A549 treated with GW870086 at 1 μM for 4 hours (cell line): Measurements from ENCODE around the gene CLDN20. TPM values are rescaled to one million over a fixed set of nuclear protein-coding genes. Genes with fewer than 3 reads are reported as not detected.

Experiments used
- total RNA-seq: library from RNA; stranded (reverse); fragments of 200-300 nt; extraction: Qiagen RNA extraction; gene quantifications from 5 replicates; pipeline ENCODE4 v1.2.3, GENCODE V29; 2022; ENCODE audit warnings: low read depth

Gene CLDN20
- total RNA-seq, result not detected in 5 replicates

GRCh38 chr6:155263373-155264063 is at the start of gene CLDN20:
TSS of gene CLDN20 (plus strand) at chr6:155264013. CDS start at chr6:155275720, 11,707 bp downstream.

GRCh38 chr6:155314092-155314772 is 50.4 kb downstream of the CLDN20 start, which contains the start of gene TFB1M:
TSS of gene TFB1M (minus strand) at chr6:155314484. CDS start at chr6:155314428, 56 bp downstream.

Other genes with a start within 250 kb of the CLDN20 start
- gene TFB1M, start 50.5 kb downstream of the CLDN20 start, total RNA-seq, result 7.2 to 9.5 TPM (median 8.8 TPM) in 5 replicates
- not detected in 5 replicates for gene NOX3, start 191.8 kb downstream of the CLDN20 start, total RNA-seq